Measurements from ENCODE around the gene EYA4. TPM values are rescaled to one million over a fixed set of nuclear protein-coding genes. Genes with fewer than 3 reads are reported as not detected.
"Not testable (repeated sequence)": the region's sequence is repeated elsewhere in the genome, so short reads cannot be mapped to it uniquely, and the experiment has no call there.

EYA4 gene
- total RNA-seq, 1 donor from 2014 or later = 21.4 TPM

GRCh38 chr6:133392641-133393040 is 151.5 kb downstream of the EYA4 start:
- TF ChIP-seq CTCF (IDR thresholded peaks at IDR 0.05; ENCODE audit: unreplicated experiment) = no peak
- peak overlapping the region; percentile 57 for H3K27ac Mint-ChIP-seq

GRCh38 chr6:133393891-133394290 is 152.7 kb downstream of the EYA4 start:
- Mint-ChIP-seq H3K27me3 (ENCODE audit: low read depth) (no peaks in the 10 kb centered on the region), H3K36me3 (no peaks in the 10 kb centered on the region), H3K4me3 (no peak overlapping the region), H3K9me3 (no peaks in the 10 kb centered on the region), H3K4me1 (peaks cover 44% of the 10 kb centered on the region), H3K27ac (no peak overlapping the region)
- no peak for DNase-seq (ENCODE audit: low spot score in 2 of 2, unreplicated experiment in 2 of 2)
- TF ChIP-seq CTCF (IDR thresholded peaks at IDR 0.05; ENCODE audit: unreplicated experiment) = no peak

More at GRCh38 chr6:133392641-133393040, 151.5 kb downstream of the EYA4 start:
- Mint-ChIP-seq H3K36me3 (no peaks in the 10 kb centered on the region), H3K4me3 (no peak overlapping the region), H3K4me1 (peaks cover 34% of the 10 kb centered on the region), H3K27me3 (ENCODE audit: low read depth) (no peaks in the 10 kb centered on the region), H3K9me3 (no peaks in the 10 kb centered on the region)
- DNase-seq (ENCODE audit: low spot score in 2 of 2, unreplicated experiment in 2 of 2) = no peak

GRCh38 chr6:133394630-133395029 is 153.5 kb downstream of the EYA4 start:
- no peaks in the 10 kb centered on the region for H3K27me3 Mint-ChIP-seq (ENCODE audit: low read depth)
- peaks cover 44% of the 10 kb centered on the region for H3K4me1 Mint-ChIP-seq
- H3K27ac Mint-ChIP-seq = no peak overlapping the region
- H3K4me3 Mint-ChIP-seq = no peak overlapping the region
- no peak for TF ChIP-seq CTCF (IDR thresholded peaks at IDR 0.05; ENCODE audit: unreplicated experiment)
- H3K36me3 Mint-ChIP-seq = no peaks in the 10 kb centered on the region
- no peaks in the 10 kb centered on the region for H3K9me3 Mint-ChIP-seq
- no peak for DNase-seq (ENCODE audit: low spot score in 2 of 2, unreplicated experiment in 2 of 2)

- Mint-ChIP-seq H3K27ac (no peak overlapping the region), H3K4me3 (no peak overlapping the region), H3K36me3 (no peaks in the 10 kb centered on the region), H3K27me3 (ENCODE audit: low read depth) (no peaks in the 10 kb centered on the region), H3K4me1 (peaks cover 44% of the 10 kb centered on the region), H3K9me3 (peaks cover 5% of the 10 kb centered on the region)
- TF ChIP-seq CTCF (IDR thresholded peaks at IDR 0.05; ENCODE audit: unreplicated experiment) = no peak
- no peak for DNase-seq (ENCODE audit: low spot score in 2 of 2, unreplicated experiment in 2 of 2)
Measured at GRCh38 chr6:133396233-133396983, 155.3 kb downstream of the EYA4 start.

GRCh38 chr6:133396984-133397348 is 155.8 kb downstream of the EYA4 start:
- Mint-ChIP-seq H3K4me1 (peaks cover 41% of the 10 kb centered on the region), H3K9me3 (peaks cover 5% of the 10 kb centered on the region), H3K27ac (no peak overlapping the region), H3K27me3 (ENCODE audit: low read depth) (no peaks in the 10 kb centered on the region), H3K4me3 (no peak overlapping the region), H3K36me3 (peaks cover 3% of the 10 kb centered on the region)
- no peak for TF ChIP-seq CTCF (IDR thresholded peaks at IDR 0.05; ENCODE audit: unreplicated experiment)
- DNase-seq (ENCODE audit: low spot score in 2 of 2, unreplicated experiment in 2 of 2) = no peak

- not testable (repeated sequence) for H3K36me3 Mint-ChIP-seq; H3K4me3 Mint-ChIP-seq; H3K27me3 Mint-ChIP-seq (ENCODE audit: low read depth); DNase-seq (ENCODE audit: low spot score in 2 of 2, unreplicated experiment in 2 of 2); H3K9me3 Mint-ChIP-seq
- H3K4me1 Mint-ChIP-seq = peaks cover 41% of the 10 kb centered on the region
- H3K27ac Mint-ChIP-seq = peak overlapping the region; percentile 51
Measured at GRCh38 chr6:133397601-133398000, 156.4 kb downstream of the EYA4 start.
